ENCODE measurements around the gene SYCP2L.

The SYCP2L gene

GRCh38 chr6:10933126-10933525 lies 46.3 kb downstream of the SYCP2L start:
- Histone ChIP-seq H3K27ac (replicated peaks) (no peak overlapping the region), H3K27me3 (ENCODE audit: insufficient read depth, poor library complexity, severe bottlenecking) (no peaks in the 10 kb centered on the region), H3K4me3 (replicated peaks; ENCODE audit: insufficient read depth, low read length) (no peak overlapping the region)
- DNase-seq (ENCODE audit: low read depth in 1 of 2, low spot score in 1 of 2): no peak
- no peak for TF ChIP-seq POLR2AphosphoS5 (IDR thresholded peaks at IDR 0.05; ENCODE audit: low read depth)
- TF ChIP-seq REST (IDR thresholded peaks at IDR 0.05; ENCODE audit: insufficient replicate concordance, low read depth): no peak
- TF ChIP-seq CTCF (IDR thresholded peaks at IDR 0.05; ENCODE audit: insufficient read depth, low read length): no peak
- no peak for TF ChIP-seq SPI1 (IDR thresholded peaks at IDR 0.05; ENCODE audit: borderline replicate concordance, low read depth)
- no peak for TF ChIP-seq GABPA (IDR thresholded peaks at IDR 0.05; ENCODE audit: low read depth)

- no peaks in the 10 kb centered on the region for H3K27me3 ChIP-seq (ENCODE audit: insufficient read depth, poor library complexity, severe bottlenecking)
- no peak for DNase-seq (ENCODE audit: low read depth in 1 of 2, low spot score in 1 of 2)
- H3K27ac ChIP-seq (replicated peaks): no peak overlapping the region
- H3K4me3 ChIP-seq (replicated peaks; ENCODE audit: insufficient read depth, low read length): no peak overlapping the region
- TF ChIP-seq GABPA (IDR thresholded peaks at IDR 0.05; ENCODE audit: low read depth) (no peak), REST (IDR thresholded peaks at IDR 0.05; ENCODE audit: insufficient replicate concordance, low read depth) (no peak), POLR2AphosphoS5 (IDR thresholded peaks at IDR 0.05; ENCODE audit: low read depth) (no peak), CTCF (IDR thresholded peaks at IDR 0.05; ENCODE audit: insufficient read depth, low read length) (no peak), SPI1 (IDR thresholded peaks at IDR 0.05; ENCODE audit: borderline replicate concordance, low read depth) (no peak)
These were observed 53.0 kb downstream of the SYCP2L start for GRCh38 chr6:10939840-10940239.

GRCh38 chr6:10945845-10946244 lies 59.0 kb downstream of the SYCP2L start:
- no peak overlapping the region for H3K27ac ChIP-seq (replicated peaks)
- DNase-seq (ENCODE audit: low read depth in 1 of 2, low spot score in 1 of 2): no peak
- no peak for TF ChIP-seq GABPA (IDR thresholded peaks at IDR 0.05; ENCODE audit: low read depth)
- no peak for TF ChIP-seq REST (IDR thresholded peaks at IDR 0.05; ENCODE audit: insufficient replicate concordance, low read depth)
- TF ChIP-seq POLR2AphosphoS5 (IDR thresholded peaks at IDR 0.05; ENCODE audit: low read depth): no peak
- TF ChIP-seq SPI1 (IDR thresholded peaks at IDR 0.05; ENCODE audit: borderline replicate concordance, low read depth): no peak
- no peak for TF ChIP-seq CTCF (IDR thresholded peaks at IDR 0.05; ENCODE audit: insufficient read depth, low read length)
- H3K27me3 ChIP-seq (ENCODE audit: insufficient read depth, poor library complexity, severe bottlenecking): no peaks in the 10 kb centered on the region
- no peak overlapping the region for H3K4me3 ChIP-seq (replicated peaks; ENCODE audit: insufficient read depth, low read length)
